Thyroid gland (tissue), 4 donors: ENCODE measurements around the gene FOXN3. TPM values are rescaled to one million over a fixed set of nuclear protein-coding genes. Genes with fewer than 3 reads are reported as not detected.

Experiments
- DNase-seq, 2 donors: peaks; one replicate each; pipeline ENCODE4 v3.0.0-alpha.2; 2019
- H3K27ac ChIP-seq, 3 donors: fragments of 200-600 bp; sonication (generic); 1 replicate in 2 of 3; 2 replicates in 1 of 3; pipeline ENCODE4 v1.5.1; 2016 to 2019; ENCODE audit warnings: mild to moderate bottlenecking in 1 of 3, moderate library complexity in 1 of 3
- H3K27me3 ChIP-seq: fragments of 200-600 bp; sonication (generic); one replicate; pipeline ENCODE4 v1.5.1; 2019
- H3K36me3 ChIP-seq, 2 donors: fragments of 200-600 bp; sonication (generic); one replicate each; pipeline ENCODE4 v1.5.1; 2016 to 2019
- H3K4me1 ChIP-seq, 2 donors: fragments of 200-600 bp; sonication (generic); one replicate each; pipeline ENCODE4 v1.5.1; 2017 to 2019
- H3K4me3 ChIP-seq, 3 donors: fragments of 200-600 bp; sonication (generic); replicated peaks in 1 of 3; 1 replicate in 2 of 3; 2 replicates in 1 of 3; pipeline ENCODE4 v1.5.1; 2016; ENCODE audit warnings: mild to moderate bottlenecking in 1 of 3
- H3K9me3 ChIP-seq: fragments of 200-600 bp; sonication (generic); one replicate; pipeline ENCODE4 v1.5.1; 2017
- CTCF ChIP-seq, 6 experiments: fragments of 200-600 bp in 3 of 6; fragments of 450-650 bp in 3 of 6; sonication (generic) in 3 of 6; IDR thresholded peaks; one replicate each; pipeline ENCODE4 v1.5.1; 2016 to 2019; ENCODE audit warnings: antibody characterized with exemption in 6 of 6, mild to moderate bottlenecking in 2 of 6, inconsistent platforms in 1 of 6, moderate library complexity in 1 of 6
- POLR2A ChIP-seq, 2 donors: fragments of 450-650 bp; IDR thresholded peaks; one replicate each; pipeline ENCODE4 v1.6.1; 2017; ENCODE audit warnings: antibody characterized with exemption in 2 of 2, mild to moderate bottlenecking in 2 of 2, moderate library complexity in 1 of 2
- WGBS, 2 donors: methylation state at CpG; one replicate each; pipeline ENCODE4 v1.1.5; 2017; 5-methylcytosine and 5-hydroxymethylcytosine counted together
- intact Hi-C: fragments of 100-400 bp; cut with DNase I; formaldehyde crosslinking; loops from one replicate; pipeline ENCODE4 v1.15.1; 2023
- total RNA-seq, 4 donors: library from RNA; depleted of rRNA; stranded (reverse); fragments of >200 nt; gene quantifications; one replicate each; pipeline ENCODE4 v1.2.3, GENCODE V29; 2016

Gene FOXN3
- total RNA-seq, 4 donors from 2014 or later: 38.7 to 70.1 (median 43.1) TPM

- Histone ChIP-seq H3K9me3 (no peaks in the 10 kb centered on the region), H3K36me3 (no peaks in the 10 kb centered on the region), H3K4me1 (no peaks in the 10 kb centered on the region), H3K27ac (no peak overlapping the region), H3K4me3 (no peak overlapping the region), H3K27me3 (no peaks in the 10 kb centered on the region)
- intact Hi-C loops: no loop called here
- no peak for DNase-seq
- no peak for TF ChIP-seq POLR2A (IDR thresholded peaks at IDR 0.05)
- no peak for TF ChIP-seq CTCF (IDR thresholded peaks at IDR 0.05)
- 75 to 81% methylated on average over 5 of the region's 5 CpGs for WGBS, 2 donors
These were observed 309.4 kb downstream of the FOXN3 start for GRCh38 chr14:89107626-89108025.
